Breast epithelium (tissue), 3 donors: ENCODE data around the gene SMCO2.

Experiments
- POLR2A ChIP-seq: fragments of 450-650 bp; IDR thresholded peaks from one replicate; pipeline ENCODE4 v1.6.1; 2016; ENCODE audit warnings: antibody characterized with exemption, mild to moderate bottlenecking, moderate library complexity
- POLR2AphosphoS5 ChIP-seq, 3 donors: sonication (generic); formaldehyde crosslinking; IDR thresholded peaks; one replicate each; pipeline ENCODE4 v1.6.1; 2017; ENCODE audit warnings: antibody characterized with exemption in 3 of 3
- TF ChIP-seq, protein P1 (sequence below), 3 donors: fragments of 450-650 bp; IDR thresholded peaks; one replicate each; pipeline ENCODE4 v1.5.1; 2016 to 2017; ENCODE audit warnings: antibody characterized with exemption in 3 of 3, mild to moderate bottlenecking in 3 of 3, moderate library complexity in 3 of 3

GRCh38 chr12:27534060-27534764 lies 87.7 kb downstream of the SMCO2 start:
- TF ChIP-seq POLR2A (no peak), POLR2AphosphoS5 (IDR thresholded peaks at IDR 0.05) (no peak)
- TF ChIP-seq, protein P1, sequence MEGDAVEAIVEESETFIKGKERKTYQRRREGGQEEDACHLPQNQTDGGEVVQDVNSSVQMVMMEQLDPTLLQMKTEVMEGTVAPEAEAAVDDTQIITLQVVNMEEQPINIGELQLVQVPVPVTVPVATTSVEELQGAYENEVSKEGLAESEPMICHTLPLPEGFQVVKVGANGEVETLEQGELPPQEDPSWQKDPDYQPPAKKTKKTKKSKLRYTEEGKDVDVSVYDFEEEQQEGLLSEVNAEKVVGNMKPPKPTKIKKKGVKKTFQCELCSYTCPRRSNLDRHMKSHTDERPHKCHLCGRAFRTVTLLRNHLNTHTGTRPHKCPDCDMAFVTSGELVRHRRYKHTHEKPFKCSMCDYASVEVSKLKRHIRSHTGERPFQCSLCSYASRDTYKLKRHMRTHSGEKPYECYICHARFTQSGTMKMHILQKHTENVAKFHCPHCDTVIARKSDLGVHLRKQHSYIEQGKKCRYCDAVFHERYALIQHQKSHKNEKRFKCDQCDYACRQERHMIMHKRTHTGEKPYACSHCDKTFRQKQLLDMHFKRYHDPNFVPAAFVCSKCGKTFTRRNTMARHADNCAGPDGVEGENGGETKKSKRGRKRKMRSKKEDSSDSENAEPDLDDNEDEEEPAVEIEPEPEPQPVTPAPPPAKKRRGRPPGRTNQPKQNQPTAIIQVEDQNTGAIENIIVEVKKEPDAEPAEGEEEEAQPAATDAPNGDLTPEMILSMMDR (IDR thresholded peaks at IDR 0.05): no peak
